Smooth muscle cell (in vitro differentiated cells): ENCODE measurements around the gene MRE11. TPM values are rescaled to one million over a fixed set of nuclear protein-coding genes. Genes with fewer than 3 reads are reported as not detected.

ENCODE experiments used
- DNase-seq: peaks from one replicate; lab custom pipeline; 2025; ENCODE audit not compliant: unreplicated experiment; lab: John Stamatoyannopoulos, UW
- H2AFZ ChIP-seq: fragments of 200-600 bp; sonication (generic); 2 replicates; pipeline ENCODE4 v1.6.0; 2016; ENCODE audit warnings: antibody characterized with exemption, low read depth, mild to moderate bottlenecking
- H3F3A ChIP-seq: fragments of 200-600 bp; sonication (generic); 2 replicates; pipeline ENCODE4 v1.6.0; 2017; ENCODE audit warnings: antibody characterized with exemption, low read depth
- H3K27ac ChIP-seq: fragments of 200-600 bp; sonication (generic); 2 replicates; pipeline ENCODE4 v1.5.1; 2016; ENCODE audit warnings: low read depth, mild to moderate bottlenecking
- H3K27me3 ChIP-seq: fragments of 200-600 bp; sonication (generic); 2 replicates; pipeline ENCODE4 v1.6.1; 2016; ENCODE audit warnings: low read depth, mild to moderate bottlenecking
- H3K36me3 ChIP-seq: fragments of 200-600 bp; sonication (generic); 2 replicates; pipeline ENCODE4 v1.5.1; 2016; ENCODE audit warnings: low read depth
- H3K4me1 ChIP-seq: fragments of 200-600 bp; sonication (generic); 2 replicates; pipeline ENCODE4 v1.5.1; 2016; ENCODE audit warnings: low read depth
- H3K4me2 ChIP-seq: fragments of 200-600 bp; sonication (generic); 2 replicates; pipeline ENCODE4 v1.6.0; 2016; ENCODE audit warnings: mild to moderate bottlenecking
- H3K4me3 ChIP-seq: fragments of 200-600 bp; sonication (generic); 2 replicates; pipeline ENCODE4 v1.5.1; 2016; ENCODE audit warnings: mild to moderate bottlenecking
- H3K79me2 ChIP-seq: fragments of 200-600 bp; sonication (generic); 2 replicates; pipeline ENCODE4 v1.6.0; 2016; ENCODE audit warnings: low read depth, mild to moderate bottlenecking
- H3K9ac ChIP-seq: fragments of 200-600 bp; sonication (generic); 2 replicates; pipeline ENCODE4 v1.6.0; 2016; ENCODE audit warnings: low read depth
- H3K9me3 ChIP-seq: fragments of 200-600 bp; sonication (generic); replicated peaks from 2 replicates; pipeline ENCODE4 v1.5.1; 2016; ENCODE audit warnings: low read depth
- H4K20me1 ChIP-seq: fragments of 200-600 bp; sonication (generic); 2 replicates; pipeline ENCODE4 v1.6.0; 2016; ENCODE audit warnings: low read depth
- CTCF ChIP-seq: fragments of 200-600 bp; sonication (generic); IDR thresholded peaks from 2 replicates; pipeline ENCODE4 v1.5.1; 2017; ENCODE audit warnings: borderline replicate concordance, mild to moderate bottlenecking, antibody characterized with exemption; ENCODE audit not compliant: insufficient read depth, poor library complexity, severe bottlenecking
- WGBS: methylation state at CpG from one replicate; pipeline ENCODE4 v1.1.7; 2016; ENCODE audit warnings: low lambda C conversion rate; 5-methylcytosine and 5-hydroxymethylcytosine counted together
- polyA plus RNA-seq: library from polyadenylated mRNA; unstranded; fragments of >200 nt; fragmentation: Nextera tagmentation; extraction: Ambion mirVana; gene quantifications from 2 replicates; pipeline ENCODE4 v1.2.1, GENCODE V29; 2016
- total RNA-seq: library from RNA; depleted of rRNA; stranded (reverse); fragments of >200 nt; gene quantifications from 2 replicates; pipeline ENCODE4 v1.2.3, GENCODE V29; 2014

MRE11 gene
- total and polyA plus RNA-seq, 2 experiments from 2014 or later: 5.1 to 15.1 TPM

GRCh38 chr11:94481342-94481741, 12.3 kb downstream of the MRE11 start:
- Histone ChIP-seq H2AFZ (no peak overlapping the region), H3K4me2 (no peak overlapping the region), H3K9ac (no peak overlapping the region), H3K36me3 (no peaks in the 10 kb centered on the region), H3F3A (no peaks in the 10 kb centered on the region), H3K27me3 (no peaks in the 10 kb centered on the region), H3K27ac (no peak overlapping the region), H3K4me3 (no peak overlapping the region), H4K20me1 (no peaks in the 10 kb centered on the region), H3K4me1 (no peaks in the 10 kb centered on the region), H3K9me3 (no peaks in the 10 kb centered on the region), H3K79me2 (no peaks in the 10 kb centered on the region)
- DNase-seq: no peak
- no peak for TF ChIP-seq CTCF

- H3K79me2 ChIP-seq: no peaks in the 10 kb centered on the region
- 89% methylated on average over 2 of the region's 2 CpGs for WGBS
- H3K4me1 ChIP-seq: no peaks in the 10 kb centered on the region
- no peak for DNase-seq
- H2AFZ ChIP-seq: no peak overlapping the region
- no peak overlapping the region for H3K27ac ChIP-seq
- H3K36me3 ChIP-seq: no peaks in the 10 kb centered on the region
- TF ChIP-seq CTCF: no peak
- H3K9me3 ChIP-seq: no peaks in the 10 kb centered on the region
- no peak overlapping the region for H3K9ac ChIP-seq
- H4K20me1 ChIP-seq: no peaks in the 10 kb centered on the region
- H3K4me2 ChIP-seq: no peak overlapping the region
- no peaks in the 10 kb centered on the region for H3F3A ChIP-seq
- H3K27me3 ChIP-seq: no peaks in the 10 kb centered on the region
- H3K4me3 ChIP-seq: no peak overlapping the region
Measured at GRCh38 chr11:94477624-94478023, 16.0 kb downstream of the MRE11 start.

GRCh38 chr11:94472916-94473799, 20.5 kb downstream of the MRE11 start:
- Histone ChIP-seq H3K79me2 (no peaks in the 10 kb centered on the region), H3K9me3 (no peaks in the 10 kb centered on the region), H3K36me3 (no peaks in the 10 kb centered on the region), H3K4me2 (no peak overlapping the region), H3K27ac (no peak overlapping the region), H3K4me1 (no peaks in the 10 kb centered on the region), H4K20me1 (no peaks in the 10 kb centered on the region), H3F3A (no peaks in the 10 kb centered on the region), H3K4me3 (no peak overlapping the region), H3K27me3 (no peaks in the 10 kb centered on the region), H2AFZ (no peak overlapping the region), H3K9ac (no peak overlapping the region)
- no peak for DNase-seq
- WGBS: 97% methylated on average over 3 of the region's 3 CpGs
- TF ChIP-seq CTCF: no peak

GRCh38 chr11:94469416-94469815, 24.2 kb downstream of the MRE11 start:
- no peak overlapping the region for H3K4me2 ChIP-seq
- no peaks in the 10 kb centered on the region for H3K79me2 ChIP-seq
- no peak overlapping the region for H3K27ac ChIP-seq
- H3K4me1 ChIP-seq: no peaks in the 10 kb centered on the region
- no peaks in the 10 kb centered on the region for H4K20me1 ChIP-seq
- H3K27me3 ChIP-seq: no peaks in the 10 kb centered on the region
- no peak for TF ChIP-seq CTCF
- no peak overlapping the region for H3K4me3 ChIP-seq
- no peaks in the 10 kb centered on the region for H3K9me3 ChIP-seq
- DNase-seq: no peak
- 88% methylated on average over 2 of the region's 2 CpGs for WGBS
- H3K9ac ChIP-seq: no peak overlapping the region
- H2AFZ ChIP-seq: no peak overlapping the region
- H3F3A ChIP-seq: no peaks in the 10 kb centered on the region
- no peaks in the 10 kb centered on the region for H3K36me3 ChIP-seq
